GM18499 (cell line): ENCODE data around the gene CTRB1.

Experiments
- ATAC-seq: cut with Tn5 transposase; IDR thresholded peaks from one replicate; pipeline ENCODE4 v1.9.1; 2021; ENCODE audit warnings: moderate number of reproducible peaks; ENCODE audit not compliant: insufficient read depth, unreplicated experiment

Gene CTRB1

GRCh38 chr16:75218256-75219076 lies at the start of gene CTRB1:
Gene CTRB1 (plus strand): TSS chr16:75218988. CDS start chr16:75219008, 20 bp downstream.
- no peak for ATAC-seq

- no peak for ATAC-seq
Measured at GRCh38 chr16:75169899-75170405, 48.8 kb upstream of the CTRB1 start.

- no peak for ATAC-seq
Measured at GRCh38 chr16:75172578-75172977, 46.2 kb upstream of the CTRB1 start.

- ATAC-seq, result no peak
Measured at GRCh38 chr16:75175074-75175473, 43.7 kb upstream of the CTRB1 start.

- ATAC-seq, result no peak
Measured at GRCh38 chr16:75176926-75177325, 41.9 kb upstream of the CTRB1 start.

GRCh38 chr16:75179208-75179607 lies 39.6 kb upstream of the CTRB1 start:
- ATAC-seq, result no peak

GRCh38 chr16:75181630-75182029 lies 37.2 kb upstream of the CTRB1 start:
- ATAC-seq, result no peak

GRCh38 chr16:75188832-75189477 lies 29.8 kb upstream of the CTRB1 start:
- ATAC-seq, result no peak

GRCh38 chr16:75189638-75190245 lies 29.0 kb upstream of the CTRB1 start:
- ATAC-seq, result no peak

GRCh38 chr16:75192606-75193264 lies 26.1 kb upstream of the CTRB1 start:
- ATAC-seq, result no peak

GRCh38 chr16:75193265-75193650 lies 25.5 kb upstream of the CTRB1 start:
- no peak for ATAC-seq

- ATAC-seq, result no peak
Measured at GRCh38 chr16:75193730-75194444, 24.9 kb upstream of the CTRB1 start.

GRCh38 chr16:75195811-75196790 lies 22.7 kb upstream of the CTRB1 start:
- no peak for ATAC-seq

GRCh38 chr16:75196836-75197235 lies 22.0 kb upstream of the CTRB1 start:
- no peak for ATAC-seq

- no peak for ATAC-seq
Measured at GRCh38 chr16:75197522-75198134, 21.2 kb upstream of the CTRB1 start.

GRCh38 chr16:75198135-75198600 lies 20.6 kb upstream of the CTRB1 start:
- ATAC-seq, result no peak

- ATAC-seq, result no peak
Measured at GRCh38 chr16:75202069-75202590, 16.7 kb upstream of the CTRB1 start.

GRCh38 chr16:75203096-75203495 lies 15.7 kb upstream of the CTRB1 start:
- ATAC-seq, result no peak
